Activated CD4-positive, alpha-beta memory T cell treated with anti-CD3 and anti-CD28 coated beads for 36 hours (primary cell): ENCODE results near the gene LARP1. TPM values are rescaled to one million over a fixed set of nuclear protein-coding genes. Genes with fewer than 3 reads are reported as not detected.
"Not testable (repeated sequence)": the region's sequence is repeated elsewhere in the genome, so short reads cannot be mapped to it uniquely, and the experiment has no call there.

ENCODE experiments used
- CTCF ChIA-PET: fragments of 350-600 bp; sonication (Branson Sonifier 250); formaldehyde crosslinking; loops from one replicate; lab custom pipeline; 2021; ENCODE audit warnings: antibody characterized with exemption, inconsistent platforms; lab: Charles Lee
- POLR2A ChIA-PET: fragments of 350-600 bp; sonication (Branson Sonifier 250); formaldehyde crosslinking; loops from one replicate; lab custom pipeline; 2021; ENCODE audit warnings: antibody characterized with exemption; lab: Charles Lee
- DNase-seq: peaks from one replicate; pipeline ENCODE4 v3.0.0-alpha.2; 2020
- H3K27ac Mint-ChIP-seq: one replicate; pipeline ENCODE4 v1.8.0; 2021; ENCODE audit warnings: mixed read lengths
- H3K27me3 Mint-ChIP-seq: one replicate; pipeline ENCODE4 v1.8.0; 2021; ENCODE audit warnings: mixed read lengths
- H3K36me3 Mint-ChIP-seq: one replicate; pipeline ENCODE4 v1.8.0; 2021; ENCODE audit warnings: mixed read lengths
- H3K4me1 Mint-ChIP-seq: one replicate; pipeline ENCODE4 v1.8.0; 2021; ENCODE audit warnings: low read depth, mixed read lengths
- H3K4me3 Mint-ChIP-seq: one replicate; pipeline ENCODE4 v1.8.0; 2021; ENCODE audit warnings: mild to moderate bottlenecking, mixed read lengths
- H3K9me3 Mint-ChIP-seq: one replicate; pipeline ENCODE4 v1.8.0; 2021; ENCODE audit warnings: mixed read lengths
- intact Hi-C: fragments of 100-400 bp; cut with micrococcal nuclease; formaldehyde crosslinking; loops from one replicate; pipeline ENCODE4 v1.15.1; 2023
- total RNA-seq, 2 experiments: library from RNA; stranded (reverse); gene quantifications; one replicate each; pipeline ENCODE4 v1.2.3, GENCODE V29; 2021

The LARP1 gene
- total RNA-seq, 2 experiments from 2014 or later = 186 to 201 TPM

- H3K4me1 Mint-ChIP-seq = peaks cover 63% of the 10 kb centered on the region
- no peaks in the 10 kb centered on the region for H3K27me3 Mint-ChIP-seq
- H3K36me3 Mint-ChIP-seq = peaks cover 8% of the 10 kb centered on the region
- peak overlapping the region; percentile 80 for H3K27ac Mint-ChIP-seq
- intact Hi-C loops = loop anchor here (1.0 to 5.0 kb wide), 6 partner anchors 9 to 721 kb away; partner anchors contain the start of genes FAM114A2, MFAP3 and SAP30L
- no peaks in the 10 kb centered on the region for H3K9me3 Mint-ChIP-seq
- ChIA-PET CTCF (interaction anchor here (1.0 to 1.5 kb wide), 2 partner anchors 10 to 18 kb away, joined by 3 to 4 read pairs; no protein-coding TSS in a partner anchor), POLR2A (interaction anchor here (0.9 to 2.9 kb wide), 4 partner anchors 10 to 102 kb away, joined by 3 to 9 read pairs (median 4); partner anchors contain the start of gene CNOT8)
- DNase-seq = peak; percentile 72
- peak overlapping the region; percentile 69 for H3K4me3 Mint-ChIP-seq
These were observed 2.7 kb downstream of the LARP1 start for GRCh38 chr5:154757814-154758406.

GRCh38 chr5:154758493-154758892 is 3.3 kb downstream of the LARP1 start:
- ChIA-PET CTCF (interaction anchor here (1.0 to 1.5 kb wide), 2 partner anchors 10 to 18 kb away, joined by 3 to 4 read pairs; no protein-coding TSS in a partner anchor), POLR2A (interaction anchor here (0.9 to 2.9 kb wide), 4 partner anchors 9 to 101 kb away, joined by 3 to 9 read pairs (median 4); partner anchors contain the start of gene CNOT8)
- Mint-ChIP-seq H3K27me3 (no peaks in the 10 kb centered on the region), H3K4me3 (peak overlapping the region; percentile 69), H3K9me3 (no peaks in the 10 kb centered on the region), H3K27ac (peak overlapping the region; percentile 80), H3K4me1 (peaks cover 62% of the 10 kb centered on the region), H3K36me3 (peaks cover 8% of the 10 kb centered on the region)
- no peak for DNase-seq
- intact Hi-C loops = loop anchor here (1.0 to 5.0 kb wide), 6 partner anchors 9 to 721 kb away; partner anchors contain the start of genes FAM114A2, MFAP3 and SAP30L

GRCh38 chr5:154758977-154759376 is 3.8 kb downstream of the LARP1 start:
- peaks cover 8% of the 10 kb centered on the region for H3K36me3 Mint-ChIP-seq
- H3K27me3 Mint-ChIP-seq = no peaks in the 10 kb centered on the region
- DNase-seq = no peak
- no peaks in the 10 kb centered on the region for H3K9me3 Mint-ChIP-seq
- POLR2A ChIA-PET = interaction anchor here (1.7 to 2.9 kb wide), 2 partner anchors 9 to 99 kb away, joined by 5 to 9 read pairs; partner anchors contain the start of gene CNOT8
- peak overlapping the region; percentile 80 for H3K27ac Mint-ChIP-seq
- H3K4me1 Mint-ChIP-seq = peaks cover 57% of the 10 kb centered on the region
- peak overlapping the region; percentile 69 for H3K4me3 Mint-ChIP-seq
- CTCF ChIA-PET = interaction anchor here (1.5 kb wide), 1 partner anchor 17 kb away, joined by 4 read pairs; no protein-coding TSS in a partner anchor
- intact Hi-C loops = loop anchor here (1.0 to 5.0 kb wide), 6 partner anchors 8 to 722 kb away; partner anchors contain the start of genes FAM114A2, MFAP3 and SAP30L

GRCh38 chr5:154759868-154760267 is 4.7 kb downstream of the LARP1 start:
- not testable (repeated sequence) for H3K9me3 Mint-ChIP-seq, DNase-seq, H3K36me3 Mint-ChIP-seq, H3K27me3 Mint-ChIP-seq
- Mint-ChIP-seq H3K27ac (peak overlapping the region; percentile 86), H3K4me1 (peaks cover 54% of the 10 kb centered on the region), H3K4me3 (peak overlapping the region; percentile 69)
- intact Hi-C loops = loop anchor here (2.0 to 5.0 kb wide), 5 partner anchors 53 to 723 kb away; partner anchors contain the start of genes FAM114A2, MFAP3 and SAP30L
- POLR2A ChIA-PET = interaction anchor here (2.9 kb wide), 1 partner anchor 99 kb away, joined by 9 read pairs; the partner anchor contains the start of gene CNOT8
- CTCF ChIA-PET = interaction anchor here (0.9 kb wide), 1 partner anchor 109 kb away, joined by 3 read pairs; no protein-coding TSS in a partner anchor

GRCh38 chr5:154761046-154761736 is 6.0 kb downstream of the LARP1 start:
- Mint-ChIP-seq H3K4me1 (peaks cover 67% of the 10 kb centered on the region), H3K36me3 (peaks cover 11% of the 10 kb centered on the region), H3K27me3 (no peaks in the 10 kb centered on the region), H3K9me3 (no peaks in the 10 kb centered on the region), H3K4me3 (peak overlapping the region; percentile 55), H3K27ac (peak overlapping the region; percentile 86)
- ChIA-PET CTCF (interaction anchor here (0.6 to 1.0 kb wide), 2 partner anchors 213 to 293 kb away, joined by 3 read pairs; no protein-coding TSS in a partner anchor), POLR2A (interaction anchor here (1.0 to 1.7 kb wide), 3 partner anchors 8 to 97 kb away, joined by 3 to 4 read pairs (median 4); partner anchors contain the start of gene CNOT8)
- peak; percentile 46 for DNase-seq
- intact Hi-C loops = no loop called here

- POLR2A ChIA-PET = interaction anchor here (1.3 to 1.7 kb wide), 2 partner anchors 7 to 16 kb away, joined by 4 read pairs; no protein-coding TSS in a partner anchor
- Mint-ChIP-seq H3K27me3 (no peaks in the 10 kb centered on the region), H3K4me1 (peaks cover 78% of the 10 kb centered on the region), H3K36me3 (peaks cover 5% of the 10 kb centered on the region), H3K27ac (peak overlapping the region; percentile 86), H3K4me3 (no peak overlapping the region), H3K9me3 (no peaks in the 10 kb centered on the region)
- no peak for DNase-seq
- intact Hi-C loops = no loop called here
- CTCF ChIA-PET = interaction anchor here (0.6 kb wide), 1 partner anchor 787 kb away, joined by 6 read pairs; no protein-coding TSS in a partner anchor
These were observed 7.1 kb downstream of the LARP1 start for GRCh38 chr5:154762261-154762660.

- ChIA-PET CTCF (no interaction called here), POLR2A (interaction anchor here (1.7 kb wide), 1 partner anchor 15 kb away, joined by 4 read pairs; no protein-coding TSS in a partner anchor)
- intact Hi-C loops = no loop called here
- Mint-ChIP-seq H3K4me1 (peaks cover 82% of the 10 kb centered on the region), H3K36me3 (peaks cover 5% of the 10 kb centered on the region), H3K9me3 (no peaks in the 10 kb centered on the region), H3K27ac (peak overlapping the region; percentile 86), H3K4me3 (no peak overlapping the region), H3K27me3 (no peaks in the 10 kb centered on the region)
- DNase-seq = no peak
These were observed 7.5 kb downstream of the LARP1 start for GRCh38 chr5:154762700-154763099.

- peaks cover 10% of the 10 kb centered on the region for H3K36me3 Mint-ChIP-seq
- CTCF ChIA-PET = interaction anchor here (0.9 kb wide), 1 partner anchor 114 kb away, joined by 3 read pairs; no protein-coding TSS in a partner anchor
- DNase-seq = no peak
- peaks cover 78% of the 10 kb centered on the region for H3K4me1 Mint-ChIP-seq
- peak overlapping the region; percentile 10 for H3K27ac Mint-ChIP-seq
- H3K4me3 Mint-ChIP-seq = no peak overlapping the region
- POLR2A ChIA-PET = no interaction called here
- H3K27me3 Mint-ChIP-seq = no peaks in the 10 kb centered on the region
- H3K9me3 Mint-ChIP-seq = no peaks in the 10 kb centered on the region
- intact Hi-C loops = no loop called here
These were observed 9.8 kb downstream of the LARP1 start for GRCh38 chr5:154764967-154765366.

GRCh38 chr5:154765396-154765925 is 10.3 kb downstream of the LARP1 start:
- CTCF ChIA-PET = no interaction called here
- Mint-ChIP-seq H3K27me3 (no peaks in the 10 kb centered on the region), H3K4me1 (peaks cover 77% of the 10 kb centered on the region), H3K36me3 (peaks cover 10% of the 10 kb centered on the region), H3K27ac (peak overlapping the region; percentile 79), H3K4me3 (no peak overlapping the region), H3K9me3 (no peaks in the 10 kb centered on the region)
- POLR2A ChIA-PET = no interaction called here
- intact Hi-C loops = no loop called here
- no peak for DNase-seq

GRCh38 chr5:154766558-154767281 is 11.5 kb downstream of the LARP1 start:
- Mint-ChIP-seq H3K4me1 (peaks cover 77% of the 10 kb centered on the region), H3K36me3 (peaks cover 13% of the 10 kb centered on the region), H3K4me3 (no peak overlapping the region), H3K27ac (peak overlapping the region; percentile 79), H3K27me3 (no peaks in the 10 kb centered on the region), H3K9me3 (no peaks in the 10 kb centered on the region)
- ChIA-PET CTCF (interaction anchor here (1.0 kb wide), 1 partner anchor 12 kb away, joined by 3 read pairs; no protein-coding TSS in a partner anchor), POLR2A (interaction anchor here (1.6 kb wide), 1 partner anchor 9 kb away, joined by 5 read pairs; no protein-coding TSS in a partner anchor)
- no peak for DNase-seq
- intact Hi-C loops = loop anchor here (1.0 to 2.0 kb wide), 2 partner anchors 8 to 18 kb away; no protein-coding TSS in a partner anchor
